HUES6 (cell line): ENCODE results near the gene DYRK3.
"Not testable (repeated sequence)": the region's sequence is repeated elsewhere in the genome, so short reads cannot be mapped to it uniquely, and the experiment has no call there.

Experiments
- H3K27ac ChIP-seq: 2 replicates; pipeline ENCODE4 v1.7.0; 2013; ENCODE audit warnings: low read depth, mild to moderate bottlenecking, low read length, inconsistent platforms
- H3K27me3 ChIP-seq: 2 replicates; pipeline ENCODE4 v1.6.1; 2013; ENCODE audit warnings: low read length; ENCODE audit not compliant: control insufficient read depth, insufficient read depth
- H3K36me3 ChIP-seq: 2 replicates; pipeline ENCODE4 v1.6.1; 2013; ENCODE audit warnings: low read length; ENCODE audit not compliant: control insufficient read depth, insufficient read depth
- H3K4me1 ChIP-seq: 2 replicates; pipeline ENCODE4 v1.6.1; 2013; ENCODE audit warnings: low read length; ENCODE audit not compliant: control insufficient read depth, insufficient read depth
- H3K4me3 ChIP-seq: 2 replicates; pipeline ENCODE4 v1.5.1; 2013; ENCODE audit warnings: low read depth, low read length
- H3K9ac ChIP-seq: one replicate; pipeline ENCODE4 v1.6.1; 2013; ENCODE audit warnings: mild to moderate bottlenecking, low read length
- H3K9me3 ChIP-seq: 2 replicates; pipeline ENCODE4 v1.6.1; 2013; ENCODE audit warnings: low read depth, low read length; ENCODE audit not compliant: control insufficient read depth, insufficient read depth

Gene DYRK3

DNA sequence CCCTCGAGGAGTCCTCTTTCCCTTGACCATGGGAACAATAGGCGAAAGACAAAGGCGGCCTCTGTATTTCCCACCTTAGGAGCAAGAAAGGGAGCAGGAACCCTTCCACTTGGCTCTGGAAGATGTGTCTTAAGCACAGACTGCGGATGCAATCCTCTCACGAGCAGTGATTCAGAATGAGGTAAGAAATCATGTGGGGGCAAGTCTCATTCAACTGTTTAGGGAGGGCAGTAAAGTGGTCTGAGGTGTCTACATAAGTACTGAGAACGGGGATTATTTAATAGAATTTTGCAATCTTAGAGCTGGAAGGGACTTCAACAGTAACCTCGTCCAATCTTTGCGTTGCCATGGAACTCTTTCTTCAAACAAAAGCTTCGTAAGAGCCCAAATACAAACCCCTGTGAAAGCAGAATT is 1.6 kb upstream of the DYRK3 start:
- Histone ChIP-seq H3K27ac (no peak overlapping the region), H3K4me1 (peaks cover 17% of the 10 kb centered on the region), H3K4me3 (no peak overlapping the region), H3K36me3 (no peaks in the 10 kb centered on the region), H3K9ac (no peak overlapping the region), H3K9me3 (no peaks in the 10 kb centered on the region), H3K27me3 (peaks cover 6% of the 10 kb centered on the region; the same call in 1 of the 2 replicates)

DNA sequence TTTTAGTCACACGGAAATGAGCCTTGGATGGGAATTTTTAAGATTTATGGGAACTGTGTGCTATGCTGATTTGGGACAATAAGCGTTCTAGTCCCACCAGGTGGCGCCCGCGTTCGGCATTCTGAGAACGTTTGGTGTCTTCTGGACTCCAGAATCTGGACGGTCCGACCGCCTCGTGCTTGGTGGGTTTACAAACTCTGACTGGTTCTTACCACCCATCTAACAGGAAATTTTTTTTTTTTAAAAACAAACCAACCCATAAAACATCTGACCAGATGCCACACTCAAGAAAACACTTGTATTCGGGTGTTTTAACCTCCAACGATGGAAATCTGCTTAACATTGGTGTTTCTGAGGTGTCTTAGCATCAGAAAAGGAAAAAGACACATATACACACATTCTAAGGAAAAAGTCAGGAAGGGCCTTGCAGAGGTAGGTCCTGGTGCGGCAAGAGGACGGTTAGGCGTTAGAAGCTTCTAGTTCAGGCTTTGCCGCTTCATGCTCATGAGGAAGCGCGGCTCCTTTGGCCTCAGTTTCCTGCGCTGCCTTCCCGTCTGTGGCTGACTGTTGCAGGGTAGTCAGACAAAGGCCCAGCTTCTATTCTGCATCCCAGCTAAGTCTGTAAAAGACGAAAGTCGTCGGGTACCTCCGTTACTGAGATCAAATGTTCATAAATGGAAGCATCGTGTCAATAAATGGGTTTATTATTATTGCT is 814 bp upstream of the DYRK3 start:
- no peaks in the 10 kb centered on the region for H3K9me3 ChIP-seq
- peak overlapping the region; percentile 96 for H3K4me3 ChIP-seq
- no peaks in the 10 kb centered on the region for H3K36me3 ChIP-seq
- peak overlapping the region; percentile 52 for H3K9ac ChIP-seq
- H3K27ac ChIP-seq = no peak overlapping the region
- H3K27me3 ChIP-seq = peaks cover 6% of the 10 kb centered on the region; the same call in 1 of the 2 replicates
- peaks cover 17% of the 10 kb centered on the region for H3K4me1 ChIP-seq

DNA sequence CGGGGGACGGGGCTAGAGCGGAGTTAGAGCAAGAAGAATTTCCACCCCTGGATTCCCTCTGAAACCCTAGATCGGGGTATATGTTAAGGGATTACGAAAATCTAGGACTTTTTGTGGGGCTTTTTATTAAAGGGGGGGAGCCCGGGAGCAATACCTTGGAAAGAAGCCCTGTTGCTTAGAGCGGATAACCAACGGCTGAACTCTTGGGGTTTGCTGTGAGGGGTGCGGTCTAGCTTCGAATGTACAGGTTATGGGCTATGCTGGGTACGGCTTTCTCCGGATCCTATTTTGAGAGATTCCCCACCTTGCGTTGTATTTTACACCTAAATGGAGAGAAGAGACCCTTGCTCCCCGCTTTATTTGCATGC is 626 bp downstream of the DYRK3 start:
- Histone ChIP-seq H3K36me3 (no peaks in the 10 kb centered on the region), H3K27me3 (peaks cover 6% of the 10 kb centered on the region; the same call in 1 of the 2 replicates), H3K9me3 (no peaks in the 10 kb centered on the region), H3K9ac (no peak overlapping the region), H3K4me3 (peak overlapping the region; percentile 96), H3K27ac (no peak overlapping the region), H3K4me1 (peaks cover 17% of the 10 kb centered on the region)

DNA sequence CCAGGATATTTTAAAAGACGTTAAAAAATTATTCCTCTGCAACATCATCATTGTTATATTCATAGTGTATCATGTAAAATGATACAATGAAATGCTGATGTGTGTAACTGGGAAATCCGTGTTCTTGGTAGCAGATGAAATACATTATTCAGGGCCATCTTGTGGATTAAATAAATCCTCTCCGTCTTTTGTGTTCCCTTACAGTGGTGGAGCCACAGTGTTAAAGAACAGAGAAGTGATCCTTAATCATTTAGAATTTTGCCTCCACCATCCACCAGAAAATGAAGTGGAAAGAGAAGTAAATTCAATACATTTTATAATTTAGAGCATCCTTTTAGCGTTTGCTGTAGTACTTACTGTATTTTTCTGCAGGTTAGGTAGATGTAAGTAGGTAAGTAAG is 1.3 kb downstream of the DYRK3 start:
- Histone ChIP-seq H3K27ac (no peak overlapping the region), H3K9ac (no peak overlapping the region), H3K27me3 (peaks cover 6% of the 10 kb centered on the region; the same call in 1 of the 2 replicates), H3K4me1 (peaks cover 17% of the 10 kb centered on the region), H3K4me3 (peak overlapping the region; percentile 37; the same call in 1 of the 2 replicates), H3K9me3 (no peaks in the 10 kb centered on the region), H3K36me3 (no peaks in the 10 kb centered on the region)

DNA sequence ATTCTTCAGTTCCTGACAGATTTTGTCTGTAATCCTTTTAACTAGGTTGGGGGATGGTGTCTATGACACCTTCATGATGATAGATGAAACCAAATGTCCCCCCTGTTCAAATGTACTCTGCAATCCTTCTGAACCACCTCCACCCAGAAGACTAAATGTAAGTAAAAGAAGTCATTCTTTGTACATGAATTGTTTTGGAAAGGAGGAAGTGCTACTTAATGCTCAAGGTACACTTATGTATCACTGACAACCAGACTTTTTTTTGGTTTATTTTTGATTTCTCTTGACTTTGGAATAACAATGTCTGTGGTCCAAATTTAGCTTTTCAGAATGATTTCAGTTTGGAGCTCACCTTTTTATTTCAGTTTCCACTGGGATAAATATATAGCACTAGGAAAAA is 2.3 kb downstream of the DYRK3 start:
- Histone ChIP-seq H3K9ac (no peak overlapping the region), H3K27me3 (peaks cover 6% of the 10 kb centered on the region; the same call in 1 of the 2 replicates), H3K4me1 (peaks cover 17% of the 10 kb centered on the region), H3K27ac (no peak overlapping the region), H3K4me3 (no peak overlapping the region), H3K9me3 (no peaks in the 10 kb centered on the region), H3K36me3 (no peaks in the 10 kb centered on the region)

DNA sequence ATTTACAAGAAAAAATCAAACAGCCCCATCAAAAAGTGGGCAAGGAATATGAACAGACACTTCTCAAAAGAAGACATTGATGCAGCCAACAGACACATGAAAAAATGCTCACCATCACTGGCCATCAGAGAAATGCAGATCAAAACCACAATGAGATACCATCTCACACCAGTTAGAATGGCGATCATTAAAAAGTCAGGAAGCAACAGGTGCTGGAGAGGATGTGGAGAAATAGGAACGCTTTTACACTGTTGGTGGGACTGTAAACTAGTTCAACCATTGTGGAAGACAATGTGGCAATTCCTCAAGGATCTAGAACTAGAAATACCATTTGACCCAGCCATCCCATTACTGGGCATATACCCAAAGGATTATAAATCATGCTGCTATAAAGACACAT is 6.7 kb downstream of the DYRK3 start:
- not testable (repeated sequence) for H3K9ac ChIP-seq, H3K27me3 ChIP-seq, H3K9me3 ChIP-seq, H3K27ac ChIP-seq, H3K4me3 ChIP-seq, H3K36me3 ChIP-seq, H3K4me1 ChIP-seq

DNA sequence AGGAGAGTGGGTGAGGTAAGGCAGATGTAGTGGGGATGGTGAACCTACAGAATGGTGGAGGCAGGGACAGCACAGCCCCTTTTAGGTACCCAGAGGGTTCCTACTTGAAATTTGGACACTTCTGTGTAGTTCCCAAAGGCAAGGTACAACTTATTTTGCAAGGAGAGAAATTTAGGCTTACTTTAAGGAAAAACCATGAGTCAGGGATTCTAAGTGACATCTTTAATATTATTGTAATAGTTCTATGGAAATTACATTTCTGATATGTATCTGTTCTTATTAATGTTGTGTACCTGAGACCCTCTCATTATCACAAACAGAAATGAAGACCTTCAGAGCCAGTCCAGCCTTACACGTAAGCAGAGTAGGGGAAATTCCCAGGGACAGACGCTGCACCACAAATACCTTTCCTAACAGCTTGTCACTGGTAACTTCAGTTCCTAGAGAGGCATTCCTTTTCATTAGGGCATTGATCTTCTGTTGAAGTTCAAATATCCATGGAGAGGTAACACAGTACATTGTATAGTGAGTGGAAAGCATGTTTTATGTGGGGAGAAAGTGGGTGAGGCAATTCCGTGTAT is 7.9 kb downstream of the DYRK3 start:
- Histone ChIP-seq H3K4me1 (peaks cover 9% of the 10 kb centered on the region), H3K36me3 (peaks cover 10% of the 10 kb centered on the region; the same call in 1 of the 2 replicates), H3K27ac (no peak overlapping the region), H3K27me3 (no peaks in the 10 kb centered on the region), H3K9ac (no peak overlapping the region), H3K4me3 (no peak overlapping the region), H3K9me3 (no peaks in the 10 kb centered on the region)

DNA sequence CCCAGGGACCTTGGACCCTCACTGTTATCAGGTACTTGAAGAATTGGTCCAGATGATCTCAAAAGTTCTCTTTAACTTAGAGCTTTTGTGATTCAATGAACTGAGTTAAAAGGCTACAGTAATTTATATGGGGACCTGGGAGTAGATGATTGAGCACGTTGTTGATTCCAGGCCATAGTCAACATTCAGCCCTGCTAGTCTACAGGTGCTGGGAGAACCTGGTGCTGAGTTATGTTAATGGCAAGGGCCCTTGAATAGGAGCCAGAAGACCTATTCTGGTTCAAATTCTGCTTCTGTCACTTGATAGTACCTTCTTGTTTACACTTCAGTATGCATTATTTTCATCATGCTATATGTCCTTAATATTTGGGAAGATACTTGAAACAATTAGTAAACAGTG is 11.2 kb downstream of the DYRK3 start:
- Histone ChIP-seq H3K27ac (no peak overlapping the region), H3K4me1 (peaks cover 9% of the 10 kb centered on the region), H3K27me3 (no peaks in the 10 kb centered on the region), H3K9me3 (no peaks in the 10 kb centered on the region), H3K4me3 (no peak overlapping the region), H3K36me3 (peaks cover 10% of the 10 kb centered on the region; the same call in 1 of the 2 replicates), H3K9ac (no peak overlapping the region)

DNA sequence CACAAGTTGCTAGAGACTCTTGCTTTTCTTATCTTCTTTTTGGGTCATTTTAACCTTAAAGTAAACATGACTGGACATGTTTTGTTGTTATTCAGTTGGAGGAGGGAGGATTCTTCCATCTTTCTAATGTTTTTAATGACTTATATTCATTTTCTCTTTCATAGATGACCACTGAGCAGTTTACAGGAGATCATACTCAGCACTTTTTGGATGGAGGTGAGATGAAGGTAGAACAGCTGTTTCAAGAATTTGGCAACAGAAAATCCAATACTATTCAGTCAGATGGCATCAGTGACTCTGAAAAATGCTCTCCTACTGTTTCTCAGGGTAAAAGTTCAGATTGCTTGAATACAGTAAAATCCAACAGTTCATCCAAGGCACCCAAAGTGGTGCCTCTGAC is 11.9 kb downstream of the DYRK3 start:
- Histone ChIP-seq H3K9ac (no peak overlapping the region), H3K9me3 (no peaks in the 10 kb centered on the region), H3K4me1 (peaks cover 9% of the 10 kb centered on the region), H3K4me3 (no peak overlapping the region), H3K27ac (no peak overlapping the region), H3K36me3 (peaks cover 10% of the 10 kb centered on the region; the same call in 1 of the 2 replicates), H3K27me3 (no peaks in the 10 kb centered on the region)

DNA sequence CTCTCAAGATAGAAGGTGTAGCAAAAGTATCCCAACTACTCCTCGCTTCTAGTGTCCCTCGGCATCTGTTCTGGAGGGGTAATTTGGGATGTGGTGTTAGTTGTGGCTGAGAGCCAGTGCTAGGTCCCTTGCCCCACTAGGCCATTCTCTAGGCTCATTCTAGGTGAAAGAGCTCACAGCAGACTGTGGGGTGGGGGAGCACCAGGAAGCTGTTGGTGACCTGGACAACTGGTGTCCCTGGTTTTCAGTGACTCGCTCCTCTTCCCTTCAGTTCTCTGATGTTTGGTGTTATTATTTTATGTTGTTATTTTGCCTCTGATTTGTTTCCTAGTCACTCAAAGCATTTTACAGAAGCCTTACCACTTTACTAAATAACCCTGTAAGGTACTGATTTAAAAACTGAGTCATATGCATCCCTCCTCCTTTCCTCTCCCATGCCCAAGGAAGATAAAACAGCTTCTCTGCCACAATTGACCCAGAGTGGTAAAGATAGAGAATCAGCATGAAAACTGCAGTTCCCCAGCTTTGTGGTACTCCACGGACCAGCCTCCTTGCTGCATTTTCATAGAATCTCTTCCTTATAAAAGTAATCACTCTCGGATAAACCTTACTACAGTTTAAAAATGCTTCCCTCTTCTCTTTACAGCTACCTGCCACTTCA is 14.1 kb downstream of the DYRK3 start:
- peaks cover 10% of the 10 kb centered on the region; the same call in 1 of the 2 replicates for H3K36me3 ChIP-seq
- no peak overlapping the region for H3K4me3 ChIP-seq
- H3K9ac ChIP-seq = no peak overlapping the region
- H3K27me3 ChIP-seq = no peaks in the 10 kb centered on the region
- H3K27ac ChIP-seq = no peak overlapping the region
- H3K4me1 ChIP-seq = peaks cover 9% of the 10 kb centered on the region
- no peaks in the 10 kb centered on the region for H3K9me3 ChIP-seq

DNA sequence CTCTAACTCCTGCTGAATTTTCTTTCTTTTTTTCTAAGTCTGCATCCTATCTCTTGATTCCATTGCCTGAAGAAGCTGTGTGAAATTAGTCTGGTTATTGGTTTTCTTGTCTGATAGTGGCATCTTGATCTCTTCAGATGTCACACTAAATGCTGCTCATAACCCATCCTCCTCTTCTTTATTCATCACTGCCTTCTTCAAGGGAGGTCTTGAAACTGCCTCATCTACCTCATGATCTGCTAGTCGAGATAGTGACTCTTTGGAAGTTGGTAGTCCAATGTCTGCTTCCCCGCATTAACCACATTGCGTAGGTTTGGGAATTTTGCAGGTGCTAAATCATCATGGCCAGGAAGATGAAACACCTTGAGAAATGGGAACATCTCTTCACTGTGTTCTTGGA is 15.7 kb downstream of the DYRK3 start:
- Histone ChIP-seq H3K36me3 (peaks cover 10% of the 10 kb centered on the region; the same call in 1 of the 2 replicates), H3K9ac (no peak overlapping the region), H3K4me1 (peaks cover 9% of the 10 kb centered on the region)

More for the DNA sequence above, 15.7 kb downstream of the DYRK3 start:
- no peaks in the 10 kb centered on the region for H3K9me3 ChIP-seq
- no peak overlapping the region for H3K27ac ChIP-seq
- no peaks in the 10 kb centered on the region for H3K27me3 ChIP-seq
- no peak overlapping the region for H3K4me3 ChIP-seq
